GM20431 (cell line): ENCODE results near the gene HBZ.
"Not testable (repeated sequence)": the region's sequence is repeated elsewhere in the genome, so short reads cannot be mapped to it uniquely, and the experiment has no call there.

ENCODE experiments used
- in situ Hi-C: fragments of 300-500 bp; cut with MseI, MboI; formaldehyde crosslinking; loops from one replicate; pipeline ENCODE4 v1.15.0; 2020; ENCODE audit warnings: low sequenced_read_pairs; ENCODE audit not compliant: unreplicated experiment

Gene HBZ

GRCh38 chr16:176006-176405 is 23.6 kb downstream of the HBZ start:
- in situ Hi-C loops = not testable (repeated sequence)

- in situ Hi-C loops = not testable (repeated sequence)
Observed at GRCh38 chr16:176477-177382, 24.3 kb downstream of the HBZ start, which contains the start of gene HBA1. Gene HBA1, plus strand, starts transcription at chr16:176680. Its CDS starts 37 bp downstream, at chr16:176717.

GRCh38 chr16:177394-177822 is 25.0 kb downstream of the HBZ start:
- in situ Hi-C loops = no loop called here

GRCh38 chr16:177981-178667 is 25.7 kb downstream of the HBZ start:
- in situ Hi-C loops = no loop called here

- in situ Hi-C loops = no loop called here
Observed at GRCh38 chr16:178668-179015, 26.2 kb downstream of the HBZ start.

- in situ Hi-C loops = loop anchor here (5.0 kb wide), 1 partner anchor 62 kb away; no protein-coding TSS in a partner anchor
Observed at GRCh38 chr16:179211-180092, 27.0 kb downstream of the HBZ start.

GRCh38 chr16:180101-180675 is 27.7 kb downstream of the HBZ start, which contains the start of gene HBQ1:
Gene HBQ1, plus strand, starts transcription at chr16:180459. Its CDS starts 28 bp downstream, at chr16:180487.
- in situ Hi-C loops = loop anchor here (5.0 kb wide), 1 partner anchor 63 kb away; no protein-coding TSS in a partner anchor

GRCh38 chr16:180681-181564 is 28.5 kb downstream of the HBZ start:
- in situ Hi-C loops = loop anchor here (5.0 kb wide), 1 partner anchor 64 kb away; no protein-coding TSS in a partner anchor

GRCh38 chr16:181565-182021 is 29.1 kb downstream of the HBZ start:
- in situ Hi-C loops = loop anchor here (5.0 kb wide), 1 partner anchor 64 kb away; no protein-coding TSS in a partner anchor

GRCh38 chr16:183005-183404 is 30.6 kb downstream of the HBZ start:
- in situ Hi-C loops = loop anchor here (5.0 kb wide), 1 partner anchor 66 kb away; no protein-coding TSS in a partner anchor

- in situ Hi-C loops = no loop called here
Observed at GRCh38 chr16:185213-185612, 32.8 kb downstream of the HBZ start.

GRCh38 chr16:185691-186090 is 33.2 kb downstream of the HBZ start:
- in situ Hi-C loops = no loop called here

- in situ Hi-C loops = no loop called here
Observed at GRCh38 chr16:187330-187729, 34.9 kb downstream of the HBZ start.

GRCh38 chr16:188674-189073 is 36.2 kb downstream of the HBZ start:
- in situ Hi-C loops = no loop called here

GRCh38 chr16:189604-190186 is 37.3 kb downstream of the HBZ start:
- in situ Hi-C loops = no loop called here

- in situ Hi-C loops = no loop called here
Observed at GRCh38 chr16:191831-192230, 39.4 kb downstream of the HBZ start.

- in situ Hi-C loops = no loop called here
Observed at GRCh38 chr16:192686-193085, 40.2 kb downstream of the HBZ start.

GRCh38 chr16:193441-193840 is 41.0 kb downstream of the HBZ start:
- in situ Hi-C loops = no loop called here
